Osteocyte (in vitro differentiated cells): ENCODE data around the gene RNF14. TPM values are rescaled to one million over a fixed set of nuclear protein-coding genes. Genes with fewer than 3 reads are reported as not detected.

Experiments
- DNase-seq: peaks from one replicate; pipeline ENCODE4 v3.0.0; 2021; ENCODE audit warnings: mixed read lengths; ENCODE audit not compliant: unreplicated experiment; ENCODE audit errors: extremely low spot score
- H3K27ac Mint-ChIP-seq: one replicate; pipeline ENCODE4 v1.8.0; 2021; ENCODE audit warnings: mild to moderate bottlenecking, mixed read lengths; ENCODE audit not compliant: unreplicated experiment
- H3K27me3 Mint-ChIP-seq: one replicate; pipeline ENCODE4 v1.8.0; 2021; ENCODE audit warnings: mixed read lengths; ENCODE audit not compliant: unreplicated experiment
- H3K36me3 Mint-ChIP-seq: one replicate; pipeline ENCODE4 v1.8.0; 2021; ENCODE audit warnings: mixed read lengths; ENCODE audit not compliant: unreplicated experiment
- H3K4me1 Mint-ChIP-seq: one replicate; pipeline ENCODE4 v1.8.0; 2021; ENCODE audit warnings: mixed read lengths; ENCODE audit not compliant: unreplicated experiment
- H3K4me3 Mint-ChIP-seq: one replicate; pipeline ENCODE4 v1.8.0; 2021; ENCODE audit warnings: mild to moderate bottlenecking, moderate library complexity, mixed read lengths; ENCODE audit not compliant: unreplicated experiment
- H3K9me3 Mint-ChIP-seq: one replicate; pipeline ENCODE4 v1.8.0; 2021; ENCODE audit warnings: mixed read lengths; ENCODE audit not compliant: unreplicated experiment
- CTCF ChIP-seq: fragments of 200-600 bp; sonication (generic); IDR thresholded peaks from 2 replicates; pipeline ENCODE4 v1.5.0; 2021; ENCODE audit warnings: antibody characterized with exemption, mild to moderate bottlenecking, moderate library complexity
- total RNA-seq: library from RNA; stranded (reverse); gene quantifications from 2 replicates; pipeline ENCODE4 v1.2.1, GENCODE V29; 2021

RNF14 gene
- total RNA-seq, 1 donor from 2014 or later, result 66.8 TPM

GRCh38 chr5:141934099-141934844 lies 34.6 kb upstream of the RNF14 start:
- Mint-ChIP-seq H3K4me1 (no peaks in the 10 kb centered on the region), H3K9me3 (no peaks in the 10 kb centered on the region), H3K36me3 (peaks cover 38% of the 10 kb centered on the region), H3K27me3 (no peaks in the 10 kb centered on the region), H3K4me3 (no peak overlapping the region), H3K27ac (no peak overlapping the region)
- no peak for DNase-seq
- no peak for TF ChIP-seq CTCF

GRCh38 chr5:141935538-141935937 lies 33.4 kb upstream of the RNF14 start:
- Mint-ChIP-seq H3K27me3 (no peaks in the 10 kb centered on the region), H3K27ac (no peak overlapping the region)
- no peak for TF ChIP-seq CTCF

GRCh38 chr5:141940695-141941271 lies 28.1 kb upstream of the RNF14 start:
- TF ChIP-seq CTCF, result no peak
- Mint-ChIP-seq H3K27ac (peak overlapping the region; percentile 56), H3K4me1 (peaks cover 16% of the 10 kb centered on the region), H3K27me3 (peaks cover 3% of the 10 kb centered on the region), H3K9me3 (no peaks in the 10 kb centered on the region), H3K4me3 (no peak overlapping the region), H3K36me3 (peaks cover 12% of the 10 kb centered on the region)
- no peak for DNase-seq

More at GRCh38 chr5:141935538-141935937, 33.4 kb upstream of the RNF14 start:
- Mint-ChIP-seq H3K4me1 (peaks cover 2% of the 10 kb centered on the region), H3K36me3 (peaks cover 45% of the 10 kb centered on the region), H3K9me3 (no peaks in the 10 kb centered on the region), H3K4me3 (no peak overlapping the region)
- DNase-seq, result no peak

- peak overlapping the region; percentile 56 for H3K27ac Mint-ChIP-seq
- H3K4me1 Mint-ChIP-seq, result peaks cover 16% of the 10 kb centered on the region
- TF ChIP-seq CTCF, result no peak
Measured at GRCh38 chr5:141941307-141941706, 27.6 kb upstream of the RNF14 start.

GRCh38 chr5:141941779-141942178 lies 27.1 kb upstream of the RNF14 start:
- Mint-ChIP-seq H3K9me3 (no peaks in the 10 kb centered on the region), H3K27me3 (peaks cover 3% of the 10 kb centered on the region), H3K27ac (no peak overlapping the region), H3K4me3 (no peak overlapping the region), H3K4me1 (peaks cover 16% of the 10 kb centered on the region), H3K36me3 (peaks cover 10% of the 10 kb centered on the region)
- no peak for TF ChIP-seq CTCF
- DNase-seq, result no peak

More at GRCh38 chr5:141941307-141941706, 27.6 kb upstream of the RNF14 start:
- H3K27me3 Mint-ChIP-seq, result peaks cover 3% of the 10 kb centered on the region
- peaks cover 10% of the 10 kb centered on the region for H3K36me3 Mint-ChIP-seq
- DNase-seq, result no peak
- no peaks in the 10 kb centered on the region for H3K9me3 Mint-ChIP-seq
- H3K4me3 Mint-ChIP-seq, result no peak overlapping the region
